Measurements from ENCODE around the gene PPP1R12B. TPM values are rescaled to one million over a fixed set of nuclear protein-coding genes. Genes with fewer than 3 reads are reported as not detected.
"Not testable (repeated sequence)": the region's sequence is repeated elsewhere in the genome, so short reads cannot be mapped to it uniquely, and the experiment has no call there.

PPP1R12B gene
- total RNA-seq, 2 experiments from 2014 or later, result 19.1 to 23.5 TPM

DNA sequence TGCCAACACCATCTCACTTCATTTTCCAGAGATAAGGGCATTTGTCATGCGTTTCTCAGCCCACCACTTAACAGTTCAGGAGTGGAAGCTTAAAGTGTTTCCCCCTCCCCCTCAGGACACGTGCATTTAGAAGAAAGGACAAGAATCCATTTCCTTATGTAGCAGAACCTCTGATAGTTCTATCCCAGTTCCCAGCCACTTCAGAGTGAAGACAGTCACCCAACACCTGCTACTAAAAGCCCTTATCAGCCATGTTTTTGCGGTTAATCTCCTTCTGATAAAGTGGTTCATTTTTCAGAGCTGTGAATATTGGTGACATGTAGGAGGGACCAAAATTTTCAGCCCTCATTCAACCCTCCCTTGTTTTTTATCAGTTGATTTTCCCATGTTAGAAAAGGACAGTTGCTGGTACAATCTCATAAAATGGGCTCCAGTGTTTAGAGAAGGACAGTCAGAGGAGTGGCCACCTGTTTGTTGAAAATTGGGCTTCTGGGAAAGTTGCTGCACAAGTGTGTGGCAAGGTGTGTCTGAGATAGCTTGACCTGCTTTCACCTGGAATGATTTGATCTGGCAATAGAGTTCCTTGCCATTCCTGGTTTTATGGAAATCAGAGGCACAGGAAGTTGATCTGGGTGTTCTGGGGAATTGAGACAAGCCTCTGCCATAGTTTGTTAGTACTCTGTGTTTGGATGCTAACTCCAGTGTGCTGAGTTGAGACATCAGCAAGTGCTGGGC, 114.0 kb downstream of the PPP1R12B start:
- no peaks in the 10 kb centered on the region for H3K9me2 ChIP-seq (ENCODE audit: insufficient read depth, low read length)
- DNase-seq (ENCODE audit: low spot score), result no peak
- TF ChIP-seq EZH2phosphoT487 (IDR thresholded peaks at IDR 0.05; ENCODE audit: borderline replicate concordance, low read depth, low read length), result no peak
- TF ChIP-seq, protein P1, sequence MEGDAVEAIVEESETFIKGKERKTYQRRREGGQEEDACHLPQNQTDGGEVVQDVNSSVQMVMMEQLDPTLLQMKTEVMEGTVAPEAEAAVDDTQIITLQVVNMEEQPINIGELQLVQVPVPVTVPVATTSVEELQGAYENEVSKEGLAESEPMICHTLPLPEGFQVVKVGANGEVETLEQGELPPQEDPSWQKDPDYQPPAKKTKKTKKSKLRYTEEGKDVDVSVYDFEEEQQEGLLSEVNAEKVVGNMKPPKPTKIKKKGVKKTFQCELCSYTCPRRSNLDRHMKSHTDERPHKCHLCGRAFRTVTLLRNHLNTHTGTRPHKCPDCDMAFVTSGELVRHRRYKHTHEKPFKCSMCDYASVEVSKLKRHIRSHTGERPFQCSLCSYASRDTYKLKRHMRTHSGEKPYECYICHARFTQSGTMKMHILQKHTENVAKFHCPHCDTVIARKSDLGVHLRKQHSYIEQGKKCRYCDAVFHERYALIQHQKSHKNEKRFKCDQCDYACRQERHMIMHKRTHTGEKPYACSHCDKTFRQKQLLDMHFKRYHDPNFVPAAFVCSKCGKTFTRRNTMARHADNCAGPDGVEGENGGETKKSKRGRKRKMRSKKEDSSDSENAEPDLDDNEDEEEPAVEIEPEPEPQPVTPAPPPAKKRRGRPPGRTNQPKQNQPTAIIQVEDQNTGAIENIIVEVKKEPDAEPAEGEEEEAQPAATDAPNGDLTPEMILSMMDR (conservative IDR thresholded peaks at IDR 0.05; ENCODE audit: low read length), result no peak
- no peak overlapping the region for H3K27ac ChIP-seq (ENCODE audit: low read depth, low read length, poor library complexity, severe bottlenecking)
- intact Hi-C loops (cut with micrococcal nuclease; ENCODE audit: unreplicated experiment), result loop anchor here (5.0 kb wide), 1 partner anchor 110 kb away; no protein-coding TSS in a partner anchor
- no TSS peak for BruUV-seq (replicated peaks)
- H3K4me1 ChIP-seq (ENCODE audit: insufficient read depth, low read length, poor library complexity, severe bottlenecking), result no peaks in the 10 kb centered on the region
- no peaks in the 10 kb centered on the region for H3K36me3 ChIP-seq (ENCODE audit: insufficient read depth, low read length)
- H3K9me3 ChIP-seq (ENCODE audit: low read length), result no peaks in the 10 kb centered on the region
- no peaks in the 10 kb centered on the region for H3K79me2 ChIP-seq (ENCODE audit: insufficient read depth, low read depth, low read length)
- no peak overlapping the region for H2AFZ ChIP-seq (ENCODE audit: low read length)
- POLR2A ChIA-PET, result no interaction called here
- H4K20me1 ChIP-seq (ENCODE audit: insufficient read depth, low read length), result no peaks in the 10 kb centered on the region
- no peak overlapping the region for H3K4me2 ChIP-seq (ENCODE audit: low read length)
- CTCF ChIA-PET (ENCODE audit: unreplicated experiment), result no interaction called here
- H3K4me3 ChIP-seq (ENCODE audit: low read depth, low read length, poor library complexity, severe bottlenecking), result no peak overlapping the region

DNA sequence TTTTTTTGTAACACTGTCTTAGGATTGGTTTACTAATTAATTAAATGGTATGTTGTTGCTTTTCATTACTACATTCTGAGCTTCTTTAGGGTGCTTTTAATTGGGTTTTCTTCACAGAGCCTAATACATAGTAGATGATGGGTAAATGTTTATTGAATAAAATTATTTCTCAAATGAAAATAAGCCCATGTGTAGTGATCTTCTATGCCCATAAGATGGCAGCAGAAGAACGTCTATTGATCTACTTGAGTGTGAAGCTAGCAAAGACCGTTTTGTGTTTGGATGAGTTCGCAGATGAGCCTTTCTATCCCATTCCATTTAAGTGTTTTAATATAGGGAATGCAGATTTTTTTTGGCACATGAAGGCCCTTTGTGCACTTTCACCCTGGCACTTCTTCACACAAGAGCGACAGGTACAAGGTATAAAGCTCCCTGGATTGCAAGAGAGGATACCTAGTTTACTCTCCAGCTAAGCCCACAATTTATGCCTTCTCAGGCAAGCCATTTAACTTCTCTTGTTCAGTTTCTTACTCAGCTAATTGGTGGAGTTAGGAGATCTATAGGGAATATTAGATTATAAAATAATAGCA, 115.7 kb downstream of the PPP1R12B start:
- BruUV-seq (replicated peaks); H2AFZ ChIP-seq (ENCODE audit: low read length); POLR2A ChIA-PET; H3K4me1 ChIP-seq (ENCODE audit: insufficient read depth, low read length, poor library complexity, severe bottlenecking); CTCF ChIA-PET (ENCODE audit: unreplicated experiment); H3K27ac ChIP-seq (ENCODE audit: low read depth, low read length, poor library complexity, severe bottlenecking); H4K20me1 ChIP-seq (ENCODE audit: insufficient read depth, low read length); H3K79me2 ChIP-seq (ENCODE audit: insufficient read depth, low read depth, low read length); H3K4me2 ChIP-seq (ENCODE audit: low read length); H3K4me3 ChIP-seq (ENCODE audit: low read depth, low read length, poor library complexity, severe bottlenecking); H3K9me2 ChIP-seq (ENCODE audit: insufficient read depth, low read length); H3K36me3 ChIP-seq (ENCODE audit: insufficient read depth, low read length); H3K9me3 ChIP-seq (ENCODE audit: low read length): not testable (repeated sequence)
- peak; percentile 66 for DNase-seq (ENCODE audit: low spot score)
- TF ChIP-seq, protein P1 (conservative IDR thresholded peaks at IDR 0.05; ENCODE audit: low read length), result peak; percentile 79
- intact Hi-C loops (cut with micrococcal nuclease; ENCODE audit: unreplicated experiment), result loop anchor here (1.0 to 5.0 kb wide), 3 partner anchors 108 to 161 kb away; no protein-coding TSS in a partner anchor

DNA sequence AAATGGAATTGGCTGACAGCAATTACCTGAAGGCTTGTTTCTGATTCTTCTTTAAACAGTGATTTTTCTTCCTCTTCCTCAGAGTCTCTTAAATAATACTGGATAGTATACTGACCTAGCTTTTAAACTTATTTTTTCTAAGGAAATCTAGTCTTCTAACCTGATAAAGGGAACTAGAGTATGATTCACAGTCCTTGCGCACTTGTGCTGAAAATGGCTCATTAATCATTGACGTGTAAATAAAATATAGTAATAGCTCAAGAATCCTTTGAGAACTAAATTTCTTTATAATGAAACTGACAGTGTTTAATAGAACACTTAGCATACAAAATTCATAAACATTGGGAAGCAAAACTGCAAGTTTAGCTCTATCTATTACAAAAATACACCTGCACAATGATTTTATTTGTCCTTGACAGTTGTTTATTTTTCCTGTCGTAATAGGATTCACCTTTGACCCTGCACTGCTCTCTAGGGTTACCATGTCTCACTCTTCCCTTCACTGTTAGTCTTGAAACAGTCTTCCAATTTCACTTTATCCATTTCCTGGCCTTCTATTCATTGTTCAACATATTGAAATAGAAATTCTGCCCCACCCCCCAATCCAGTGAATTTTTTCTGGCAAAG, 117.3 kb downstream of the PPP1R12B start:
- H4K20me1 ChIP-seq (ENCODE audit: insufficient read depth, low read length); BruUV-seq (replicated peaks); H3K4me2 ChIP-seq (ENCODE audit: low read length); H3K36me3 ChIP-seq (ENCODE audit: insufficient read depth, low read length); H3K4me3 ChIP-seq (ENCODE audit: low read depth, low read length, poor library complexity, severe bottlenecking); H3K9me3 ChIP-seq (ENCODE audit: low read length); H3K79me2 ChIP-seq (ENCODE audit: insufficient read depth, low read depth, low read length); H3K4me1 ChIP-seq (ENCODE audit: insufficient read depth, low read length, poor library complexity, severe bottlenecking); DNase-seq (ENCODE audit: low spot score); H3K27ac ChIP-seq (ENCODE audit: low read depth, low read length, poor library complexity, severe bottlenecking); H3K9me2 ChIP-seq (ENCODE audit: insufficient read depth, low read length); CTCF ChIA-PET (ENCODE audit: unreplicated experiment); H2AFZ ChIP-seq (ENCODE audit: low read length); intact Hi-C loops (cut with micrococcal nuclease; ENCODE audit: unreplicated experiment): not testable (repeated sequence)
- POLR2A ChIA-PET, result interaction anchor here (0.6 kb wide), 2 partner anchors 108 to 308 kb away, joined by 4 read pairs; no protein-coding TSS in a partner anchor

DNA sequence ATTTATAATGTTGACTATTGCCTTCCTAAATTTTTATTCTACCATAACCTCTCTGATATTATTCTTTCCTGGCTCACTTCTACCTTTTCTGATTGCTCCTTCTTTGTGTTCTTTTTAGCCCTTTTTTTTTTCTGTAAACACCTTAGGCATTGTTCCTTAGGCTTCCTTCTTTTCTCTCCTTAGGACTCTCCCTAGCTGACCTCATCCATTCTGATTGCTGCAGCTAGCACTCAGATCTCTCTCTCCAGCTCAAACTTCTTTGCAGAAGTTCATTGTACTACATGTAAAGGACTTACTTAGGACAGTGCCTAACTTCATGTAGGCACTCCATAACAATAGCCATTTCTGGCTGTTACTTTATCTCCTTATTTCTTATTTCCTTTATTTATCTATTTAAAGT, 117.8 kb downstream of the PPP1R12B start:
- CTCF ChIA-PET (ENCODE audit: unreplicated experiment), result not testable (repeated sequence)

DNA sequence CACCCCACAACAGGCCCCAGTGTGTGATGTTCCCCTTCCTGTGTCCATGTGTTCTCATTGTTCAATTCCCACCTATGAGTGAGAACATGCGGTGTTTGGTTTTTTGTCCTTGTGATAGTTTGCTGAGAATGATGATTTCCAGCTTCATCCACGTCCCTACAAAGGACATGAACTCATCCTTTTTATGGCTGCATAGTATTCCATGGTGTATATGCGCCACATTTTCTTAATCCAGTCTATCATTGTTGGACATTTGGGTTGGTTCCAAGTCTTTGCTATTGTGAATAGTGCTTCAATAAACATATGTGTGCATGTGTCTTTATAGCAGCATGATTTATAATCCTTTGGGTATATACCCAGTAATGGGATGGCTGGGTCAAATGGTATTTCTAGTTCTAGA, 118.9 kb downstream of the PPP1R12B start:
- BruUV-seq (replicated peaks); H4K20me1 ChIP-seq (ENCODE audit: insufficient read depth, low read length); H3K4me2 ChIP-seq (ENCODE audit: low read length); H3K36me3 ChIP-seq (ENCODE audit: insufficient read depth, low read length); DNase-seq (ENCODE audit: low spot score); intact Hi-C loops (cut with micrococcal nuclease; ENCODE audit: unreplicated experiment); H3K4me3 ChIP-seq (ENCODE audit: low read depth, low read length, poor library complexity, severe bottlenecking); H3K9me3 ChIP-seq (ENCODE audit: low read length); H3K27ac ChIP-seq (ENCODE audit: low read depth, low read length, poor library complexity, severe bottlenecking); H2AFZ ChIP-seq (ENCODE audit: low read length); H3K4me1 ChIP-seq (ENCODE audit: insufficient read depth, low read length, poor library complexity, severe bottlenecking); CTCF ChIA-PET (ENCODE audit: unreplicated experiment); H3K79me2 ChIP-seq (ENCODE audit: insufficient read depth, low read depth, low read length); POLR2A ChIA-PET; H3K9me2 ChIP-seq (ENCODE audit: insufficient read depth, low read length): not testable (repeated sequence)

More for the DNA sequence above, 117.8 kb downstream of the PPP1R12B start:
- H3K4me2 ChIP-seq (ENCODE audit: low read length); H2AFZ ChIP-seq (ENCODE audit: low read length); H3K79me2 ChIP-seq (ENCODE audit: insufficient read depth, low read depth, low read length); DNase-seq (ENCODE audit: low spot score); H3K27ac ChIP-seq (ENCODE audit: low read depth, low read length, poor library complexity, severe bottlenecking); intact Hi-C loops (cut with micrococcal nuclease; ENCODE audit: unreplicated experiment); H3K9me2 ChIP-seq (ENCODE audit: insufficient read depth, low read length); H3K4me1 ChIP-seq (ENCODE audit: insufficient read depth, low read length, poor library complexity, severe bottlenecking); H4K20me1 ChIP-seq (ENCODE audit: insufficient read depth, low read length); BruUV-seq (replicated peaks); H3K4me3 ChIP-seq (ENCODE audit: low read depth, low read length, poor library complexity, severe bottlenecking); H3K36me3 ChIP-seq (ENCODE audit: insufficient read depth, low read length); H3K9me3 ChIP-seq (ENCODE audit: low read length): not testable (repeated sequence)
- POLR2A ChIA-PET, result interaction anchor here (0.6 kb wide), 1 partner anchor 109 kb away, joined by 4 read pairs; no protein-coding TSS in a partner anchor

All from OCI-LY7 (cell line).